Astrocyte (in vitro differentiated cells and primary cell): Measurements from ENCODE around the gene USP48.

ENCODE experiments used
- EZH2 ChIP-seq: IDR thresholded peaks from 2 replicates; pipeline ENCODE4 v1.6.1; 2012; ENCODE audit warnings: mild to moderate bottlenecking, low read length, inconsistent platforms; ENCODE audit not compliant: insufficient read depth
- TF ChIP-seq, protein P1 (sequence below): IDR thresholded peaks from 2 replicates; pipeline ENCODE4 v1.5.1; 2011; ENCODE audit warnings: low read depth, mild to moderate bottlenecking, inconsistent platforms, low read length, moderate library complexity; ENCODE audit not compliant: insufficient read depth

DNA sequence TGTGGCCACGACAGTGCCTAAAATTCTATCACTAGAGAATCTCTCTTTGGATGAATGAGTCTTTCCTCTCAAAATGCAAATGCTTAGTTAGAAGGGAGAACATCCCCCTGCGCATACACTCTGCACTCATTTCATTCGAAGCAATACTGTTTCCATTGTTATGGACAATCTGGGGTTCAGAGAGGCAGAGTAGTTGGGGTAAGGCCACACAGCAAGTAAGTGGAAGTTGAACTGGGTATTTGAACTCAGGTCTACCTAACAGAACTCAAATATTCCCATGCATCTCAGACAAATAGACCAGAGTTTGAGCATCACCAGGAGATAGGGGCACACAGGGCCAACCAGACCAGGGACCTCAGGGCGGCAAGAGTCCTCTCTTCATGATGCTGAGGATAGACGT, 139.3 kb downstream of the USP48 start:
- TF ChIP-seq, protein P1, sequence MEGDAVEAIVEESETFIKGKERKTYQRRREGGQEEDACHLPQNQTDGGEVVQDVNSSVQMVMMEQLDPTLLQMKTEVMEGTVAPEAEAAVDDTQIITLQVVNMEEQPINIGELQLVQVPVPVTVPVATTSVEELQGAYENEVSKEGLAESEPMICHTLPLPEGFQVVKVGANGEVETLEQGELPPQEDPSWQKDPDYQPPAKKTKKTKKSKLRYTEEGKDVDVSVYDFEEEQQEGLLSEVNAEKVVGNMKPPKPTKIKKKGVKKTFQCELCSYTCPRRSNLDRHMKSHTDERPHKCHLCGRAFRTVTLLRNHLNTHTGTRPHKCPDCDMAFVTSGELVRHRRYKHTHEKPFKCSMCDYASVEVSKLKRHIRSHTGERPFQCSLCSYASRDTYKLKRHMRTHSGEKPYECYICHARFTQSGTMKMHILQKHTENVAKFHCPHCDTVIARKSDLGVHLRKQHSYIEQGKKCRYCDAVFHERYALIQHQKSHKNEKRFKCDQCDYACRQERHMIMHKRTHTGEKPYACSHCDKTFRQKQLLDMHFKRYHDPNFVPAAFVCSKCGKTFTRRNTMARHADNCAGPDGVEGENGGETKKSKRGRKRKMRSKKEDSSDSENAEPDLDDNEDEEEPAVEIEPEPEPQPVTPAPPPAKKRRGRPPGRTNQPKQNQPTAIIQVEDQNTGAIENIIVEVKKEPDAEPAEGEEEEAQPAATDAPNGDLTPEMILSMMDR: no peak
- no peak for TF ChIP-seq EZH2
